ENCODE data around the gene MISP3.

GRCh38 chr19:14097532-14098151 lies 25.1 kb downstream of the MISP3 start:
- TF ChIP-seq REST (IDR thresholded peaks at IDR 0.05; ENCODE audit: insufficient read depth in 1 of 2, low read depth in 2 of 2, low read length in 2 of 2) (no peak), TAF1 (IDR thresholded peaks at IDR 0.05; ENCODE audit: borderline replicate concordance, insufficient read depth, low read length) (no peak), FOXP2 (optimal IDR thresholded peaks at IDR 0.05; ENCODE audit: borderline replicate concordance, extremely low read depth, extremely low read length, insufficient read depth) (no peak), POLR2AphosphoS5 (IDR thresholded peaks at IDR 0.05; ENCODE audit: low read depth, low read length) (no peak)
